Measurements from ENCODE around the gene CDH13. TPM values are rescaled to one million over a fixed set of nuclear protein-coding genes. Genes with fewer than 3 reads are reported as not detected.
A peak's percentile ranks its signal among the peaks of the same experiment; 100 is the strongest.

The CDH13 gene
- total and polyA plus RNA-seq, 2 donors (not counting 1 experiment from before 2014, with no cell fraction given): 27.6 to 96.7 TPM

DNA sequence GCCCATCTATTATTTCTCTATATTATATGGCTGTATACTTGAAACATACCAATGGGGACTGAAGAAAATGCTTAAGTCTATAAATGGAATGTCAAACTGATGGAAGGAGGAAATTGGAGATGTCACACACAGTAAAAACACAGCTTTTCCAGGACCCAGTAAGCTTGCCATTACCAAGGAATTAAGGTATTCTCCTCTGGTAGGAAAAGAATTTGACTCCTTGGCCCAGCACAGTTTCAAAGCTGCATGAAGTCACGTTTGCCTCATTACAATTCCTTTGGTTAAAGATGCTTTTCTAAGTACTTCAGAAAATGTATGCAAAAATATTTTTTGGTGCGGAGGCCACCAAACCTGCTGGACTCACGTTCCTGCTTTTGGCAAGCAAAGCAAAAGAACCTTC lies 48.5 kb downstream of the CDH13 start:
- H3K79me2 ChIP-seq (ENCODE audit: control insufficient read depth, insufficient read depth, low read length): no peaks in the 10 kb centered on the region

DNA sequence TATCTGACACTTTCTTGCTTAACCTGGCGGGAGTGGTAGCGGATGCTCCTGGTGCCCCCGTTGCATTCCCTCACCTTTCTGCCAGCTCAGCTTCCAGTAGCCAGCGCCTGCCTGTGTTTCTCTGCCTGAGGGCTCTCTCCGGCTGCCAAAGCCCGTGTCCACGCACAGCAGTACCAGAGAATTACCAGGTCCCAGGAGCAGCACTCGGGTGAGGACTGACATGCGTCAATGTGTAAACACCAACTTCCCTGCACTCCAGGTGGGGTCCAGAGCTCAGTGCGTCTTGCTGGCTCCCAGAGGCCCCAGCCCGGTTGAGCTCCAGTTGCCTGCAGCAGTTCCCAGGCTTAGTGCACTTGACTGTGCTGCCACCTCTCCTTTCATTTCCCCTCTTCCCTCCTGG lies 54.8 kb downstream of the CDH13 start:
- no peaks in the 10 kb centered on the region for H4K20me1 ChIP-seq (ENCODE audit: control insufficient read depth, extremely low read depth, insufficient read depth, low read length)
- H3K27me3 ChIP-seq (ENCODE audit: control insufficient read depth, insufficient read depth, low read length): no peaks in the 10 kb centered on the region
- no peak for DNase-seq (ENCODE audit: low read depth in 2 of 2)
- no peaks in the 10 kb centered on the region for H3K4me1 ChIP-seq (ENCODE audit: control insufficient read depth, extremely low read depth, insufficient read depth, low read length)
- no peak overlapping the region for H3K4me3 ChIP-seq (replicated peaks in 1 of 4; ENCODE audit: control extremely low read depth in 1 of 4, insufficient read depth in 1 of 4, low read depth in 3 of 4, low read length in 4 of 4)
- H3K4me2 ChIP-seq (ENCODE audit: extremely low read depth, insufficient read depth, low read length): no peak overlapping the region
- no peak overlapping the region for H3K27ac ChIP-seq (ENCODE audit: insufficient read depth, low read length)
- TF ChIP-seq, protein P1, sequence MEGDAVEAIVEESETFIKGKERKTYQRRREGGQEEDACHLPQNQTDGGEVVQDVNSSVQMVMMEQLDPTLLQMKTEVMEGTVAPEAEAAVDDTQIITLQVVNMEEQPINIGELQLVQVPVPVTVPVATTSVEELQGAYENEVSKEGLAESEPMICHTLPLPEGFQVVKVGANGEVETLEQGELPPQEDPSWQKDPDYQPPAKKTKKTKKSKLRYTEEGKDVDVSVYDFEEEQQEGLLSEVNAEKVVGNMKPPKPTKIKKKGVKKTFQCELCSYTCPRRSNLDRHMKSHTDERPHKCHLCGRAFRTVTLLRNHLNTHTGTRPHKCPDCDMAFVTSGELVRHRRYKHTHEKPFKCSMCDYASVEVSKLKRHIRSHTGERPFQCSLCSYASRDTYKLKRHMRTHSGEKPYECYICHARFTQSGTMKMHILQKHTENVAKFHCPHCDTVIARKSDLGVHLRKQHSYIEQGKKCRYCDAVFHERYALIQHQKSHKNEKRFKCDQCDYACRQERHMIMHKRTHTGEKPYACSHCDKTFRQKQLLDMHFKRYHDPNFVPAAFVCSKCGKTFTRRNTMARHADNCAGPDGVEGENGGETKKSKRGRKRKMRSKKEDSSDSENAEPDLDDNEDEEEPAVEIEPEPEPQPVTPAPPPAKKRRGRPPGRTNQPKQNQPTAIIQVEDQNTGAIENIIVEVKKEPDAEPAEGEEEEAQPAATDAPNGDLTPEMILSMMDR (conservative IDR thresholded peaks at IDR 0.05 in 1 of 2, IDR thresholded peaks at IDR 0.05 in 1 of 2; ENCODE audit: low read depth in 1 of 2, low read length in 2 of 2): no peak
- no peak for TF ChIP-seq EZH2 (IDR thresholded peaks at IDR 0.05; ENCODE audit: low read length, missing control alignments)
- H3K9ac ChIP-seq (ENCODE audit: insufficient read depth, low read length): no peak overlapping the region
- no peaks in the 10 kb centered on the region for H3K36me3 ChIP-seq (ENCODE audit: control insufficient read depth, insufficient read depth, low read length)
- H2AFZ ChIP-seq (ENCODE audit: low read length): no peak overlapping the region
- no peaks in the 10 kb centered on the region for H3K79me2 ChIP-seq (ENCODE audit: control insufficient read depth, insufficient read depth, low read length)
- no peaks in the 10 kb centered on the region for H3K9me3 ChIP-seq (ENCODE audit: control insufficient read depth, insufficient read depth, low read depth, low read length)

More for the DNA sequence above, 48.5 kb downstream of the CDH13 start:
- no peaks in the 10 kb centered on the region for H3K4me1 ChIP-seq (ENCODE audit: control insufficient read depth, extremely low read depth, insufficient read depth, low read length)
- DNase-seq (ENCODE audit: low read depth in 2 of 2): peak in 1 of 2 donors; percentile 70
- no peaks in the 10 kb centered on the region for H4K20me1 ChIP-seq (ENCODE audit: control insufficient read depth, extremely low read depth, insufficient read depth, low read length)
- TF ChIP-seq EZH2 (IDR thresholded peaks at IDR 0.05; ENCODE audit: low read length, missing control alignments): no peak
- TF ChIP-seq, protein P1 (conservative IDR thresholded peaks at IDR 0.05 in 1 of 2, IDR thresholded peaks at IDR 0.05 in 1 of 2; ENCODE audit: low read depth in 1 of 2, low read length in 2 of 2): no peak
- no peak overlapping the region for H3K4me3 ChIP-seq (replicated peaks in 1 of 4; ENCODE audit: control extremely low read depth in 1 of 4, insufficient read depth in 1 of 4, low read depth in 3 of 4, low read length in 4 of 4)
- H3K4me2 ChIP-seq (ENCODE audit: extremely low read depth, insufficient read depth, low read length): no peak overlapping the region
- H3K27me3 ChIP-seq (ENCODE audit: control insufficient read depth, insufficient read depth, low read length): no peaks in the 10 kb centered on the region
- no peak overlapping the region for H3K27ac ChIP-seq (ENCODE audit: insufficient read depth, low read length)
- no peak overlapping the region for H3K9ac ChIP-seq (ENCODE audit: insufficient read depth, low read length)
- no peaks in the 10 kb centered on the region for H3K9me3 ChIP-seq (ENCODE audit: control insufficient read depth, insufficient read depth, low read depth, low read length)
- no peak overlapping the region for H2AFZ ChIP-seq (ENCODE audit: low read length)
- H3K36me3 ChIP-seq (ENCODE audit: control insufficient read depth, insufficient read depth, low read length): no peaks in the 10 kb centered on the region

DNA sequence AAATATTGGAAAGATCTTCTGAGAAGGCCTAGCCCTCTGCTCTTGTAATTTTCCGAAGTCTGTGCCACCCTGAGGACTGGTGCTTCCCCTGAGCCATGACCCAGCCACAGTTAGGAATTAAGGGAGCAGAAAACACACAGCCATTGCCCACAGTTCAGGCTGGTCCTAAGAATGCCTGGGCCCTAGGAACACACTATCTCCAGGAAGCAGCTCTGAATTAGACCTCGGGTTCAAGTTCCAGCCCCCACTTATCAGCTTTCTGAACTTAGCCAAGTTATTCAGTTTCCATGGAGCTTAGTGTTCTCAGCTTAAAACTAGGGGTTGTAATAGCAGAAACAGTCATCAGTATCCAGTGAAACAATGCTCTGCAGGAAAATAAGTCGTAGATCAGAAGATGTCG lies 56.0 kb downstream of the CDH13 start:
- no peaks in the 10 kb centered on the region for H4K20me1 ChIP-seq (ENCODE audit: control insufficient read depth, extremely low read depth, insufficient read depth, low read length)
- no peaks in the 10 kb centered on the region for H3K9me3 ChIP-seq (ENCODE audit: control insufficient read depth, insufficient read depth, low read depth, low read length)
- TF ChIP-seq, protein P1 (conservative IDR thresholded peaks at IDR 0.05 in 1 of 2, IDR thresholded peaks at IDR 0.05 in 1 of 2; ENCODE audit: low read depth in 1 of 2, low read length in 2 of 2): no peak
- no peak for TF ChIP-seq EZH2 (IDR thresholded peaks at IDR 0.05; ENCODE audit: low read length, missing control alignments)
- no peak overlapping the region for H3K4me2 ChIP-seq (ENCODE audit: extremely low read depth, insufficient read depth, low read length)
- H3K27ac ChIP-seq (ENCODE audit: insufficient read depth, low read length): no peak overlapping the region
- no peaks in the 10 kb centered on the region for H3K79me2 ChIP-seq (ENCODE audit: control insufficient read depth, insufficient read depth, low read length)
- H3K4me1 ChIP-seq (ENCODE audit: control insufficient read depth, extremely low read depth, insufficient read depth, low read length): no peaks in the 10 kb centered on the region
- H3K9ac ChIP-seq (ENCODE audit: insufficient read depth, low read length): no peak overlapping the region
- no peak for DNase-seq (ENCODE audit: low read depth in 2 of 2)
- H3K36me3 ChIP-seq (ENCODE audit: control insufficient read depth, insufficient read depth, low read length): no peaks in the 10 kb centered on the region
- H3K4me3 ChIP-seq (replicated peaks in 1 of 4; ENCODE audit: control extremely low read depth in 1 of 4, insufficient read depth in 1 of 4, low read depth in 3 of 4, low read length in 4 of 4): no peak overlapping the region
- no peak overlapping the region for H2AFZ ChIP-seq (ENCODE audit: low read length)
- H3K27me3 ChIP-seq (ENCODE audit: control insufficient read depth, insufficient read depth, low read length): no peaks in the 10 kb centered on the region

Data from fibroblast of lung (primary cell).